GM23338 (cell line): ENCODE measurements around the gene GLDC. TPM values are rescaled to one million over a fixed set of nuclear protein-coding genes. Genes with fewer than 3 reads are reported as not detected.

Experiments used
- ATAC-seq: fragments of 200-7000 bp; cut with Tn5 transposase; 3 replicates; pipeline ENCODE4 v1.9.1; 2020
- DNase-seq: peaks from one replicate; pipeline ENCODE4 v3.0.0-alpha.2; 2015; ENCODE audit warnings: low spot score
- H2AFZ ChIP-seq: fragments of 200-600 bp; sonication (generic); 2 replicates; pipeline ENCODE4 v1.8.0; 2016; ENCODE audit warnings: antibody characterized with exemption, mild to moderate bottlenecking, moderate library complexity
- H3F3A ChIP-seq: fragments of 200-600 bp; sonication (generic); replicated peaks from 2 replicates; pipeline ENCODE4 v1.8.0; 2017; ENCODE audit warnings: antibody characterized with exemption, mixed run types, low read depth
- H3K27ac ChIP-seq: fragments of 200-600 bp; sonication (generic); 2 replicates; pipeline ENCODE4 v1.6.1; 2016; ENCODE audit warnings: low read depth
- H3K27me3 ChIP-seq: fragments of 200-600 bp; sonication (generic); 2 replicates; pipeline ENCODE4 v1.8.0; 2016; ENCODE audit warnings: mild to moderate bottlenecking, mixed run types, moderate library complexity; ENCODE audit not compliant: insufficient read depth
- H3K36me3 ChIP-seq: fragments of 200-600 bp; sonication (generic); 2 replicates; pipeline ENCODE4 v1.8.0; 2016; ENCODE audit warnings: mild to moderate bottlenecking; ENCODE audit not compliant: insufficient read depth
- H3K4me1 ChIP-seq: fragments of 200-600 bp; sonication (generic); 2 replicates; pipeline ENCODE4 v1.8.0; 2016; ENCODE audit warnings: mild to moderate bottlenecking, moderate library complexity; ENCODE audit not compliant: insufficient read depth
- H3K4me2 ChIP-seq: fragments of 200-600 bp; sonication (generic); 2 replicates; pipeline ENCODE4 v1.7.1; 2017; ENCODE audit warnings: mixed run types
- H3K4me3 ChIP-seq: fragments of 200-600 bp; sonication (generic); 2 replicates; pipeline ENCODE4 v1.6.1; 2016; ENCODE audit warnings: mixed run types
- H3K79me2 ChIP-seq: fragments of 200-600 bp; sonication (generic); replicated peaks from 2 replicates; pipeline ENCODE4 v1.8.0; 2017; ENCODE audit warnings: mild to moderate bottlenecking; ENCODE audit not compliant: insufficient read depth
- H3K9me2 ChIP-seq: fragments of 200-600 bp; sonication (generic); 2 replicates; pipeline ENCODE4 v1.8.0; 2017; ENCODE audit not compliant: insufficient read depth
- H4K20me1 ChIP-seq: fragments of 200-600 bp; sonication (generic); replicated peaks from 2 replicates; pipeline ENCODE4 v1.8.0; 2017; ENCODE audit warnings: mild to moderate bottlenecking; ENCODE audit not compliant: insufficient read depth
- H3K27ac Mint-ChIP-seq: 2 replicates; pipeline ENCODE4 v1.8.0; 2020; ENCODE audit warnings: inconsistent platforms, mild to moderate bottlenecking, moderate library complexity, mixed read lengths
- H3K27me3 Mint-ChIP-seq: 3 replicates; pipeline ENCODE4 v1.8.0; 2022; ENCODE audit warnings: low read depth, mild to moderate bottlenecking, moderate library complexity, mixed read lengths, inconsistent platforms; ENCODE audit not compliant: insufficient read depth, poor library complexity
- H3K36me3 Mint-ChIP-seq: 3 replicates; pipeline ENCODE4 v1.8.0; 2021; ENCODE audit warnings: low read depth, mild to moderate bottlenecking, inconsistent platforms, moderate library complexity, mixed read lengths
- H3K4me1 Mint-ChIP-seq: 3 replicates; pipeline ENCODE4 v1.8.0; 2020; ENCODE audit warnings: mild to moderate bottlenecking, inconsistent platforms, mixed read lengths
- H3K4me3 Mint-ChIP-seq: 3 replicates; pipeline ENCODE4 v1.8.0; 2021; ENCODE audit warnings: moderate library complexity, mild to moderate bottlenecking, inconsistent platforms, mixed read lengths
- H3K9me3 Mint-ChIP-seq: 3 replicates; pipeline ENCODE4 v1.8.0; 2020; ENCODE audit warnings: moderate library complexity, mild to moderate bottlenecking, inconsistent platforms, mixed read lengths
- CREB1 ChIP-seq: fragments of 250-450 bp; sonication (Bioruptor Pico); IDR thresholded peaks from 2 replicates; pipeline ENCODE4 v1.5.0; 2020; ENCODE audit warnings: low read depth, mild to moderate bottlenecking, moderate library complexity
- JUNB ChIP-seq: IDR thresholded peaks from one replicate; pipeline ENCODE4 v1.6.1; 2016; ENCODE audit warnings: antibody characterized with exemption; ENCODE audit not compliant: unreplicated experiment
- POLR2AphosphoS5 ChIP-seq: IDR thresholded peaks from 2 replicates; pipeline ENCODE4 v1.6.1; 2016; ENCODE audit warnings: antibody characterized with exemption, low read depth
- STAT1 ChIP-seq: IDR thresholded peaks from one replicate; pipeline ENCODE4 v1.6.1; 2016; ENCODE audit warnings: antibody characterized with exemption; ENCODE audit not compliant: unreplicated experiment
- ZNF331 ChIP-seq: fragments of 250-450 bp; sonication (Bioruptor Pico); IDR thresholded peaks from 2 replicates; pipeline ENCODE4 v1.5.0; 2020; ENCODE audit warnings: low read depth, mild to moderate bottlenecking, moderate library complexity
- polyA plus RNA-seq: library from polyadenylated mRNA; unstranded; fragments of >200 nt; fragmentation: Nextera tagmentation; extraction: Ambion mirVana; gene quantifications from 2 replicates; pipeline ENCODE4 v1.2.1, GENCODE V29; 2016
- total RNA-seq: library from RNA; depleted of rRNA; stranded (reverse); fragments of >200 nt; shearing (Covaris generic); gene quantifications from 2 replicates; pipeline ENCODE4 v1.2.3, GENCODE V29; 2014
- TF ChIP-seq, protein P1 (sequence below): IDR thresholded peaks from 2 replicates; pipeline ENCODE4 v1.6.1; 2016; ENCODE audit warnings: antibody characterized with exemption
- TF ChIP-seq, protein P2 (sequence below): IDR thresholded peaks from one replicate; pipeline ENCODE4 v1.6.1; 2018; ENCODE audit warnings: antibody characterized with exemption; ENCODE audit not compliant: unreplicated experiment
- TF ChIP-seq, protein P3 (sequence below): fragments of 250-450 bp; sonication (Bioruptor Pico); IDR thresholded peaks from 2 replicates; pipeline ENCODE4 v1.5.0; 2020; ENCODE audit warnings: mild to moderate bottlenecking, moderate library complexity
- TF ChIP-seq, protein P4 (sequence below), 2 experiments: fragments of 200-600 bp in 1 of 2; sonication (generic) in 1 of 2; conservative IDR thresholded peaks; 2 replicates each; pipeline versions ENCODE4 v1.5.1 to v1.6.1; 2016 to 2017; ENCODE audit warnings: antibody characterized with exemption in 2 of 2, low read depth in 2 of 2, mild to moderate bottlenecking in 2 of 2, moderate library complexity in 1 of 2

Gene GLDC
- total and polyA plus RNA-seq, 2 experiments from 2014 or later, result 63.5 to 139 TPM

DNA sequence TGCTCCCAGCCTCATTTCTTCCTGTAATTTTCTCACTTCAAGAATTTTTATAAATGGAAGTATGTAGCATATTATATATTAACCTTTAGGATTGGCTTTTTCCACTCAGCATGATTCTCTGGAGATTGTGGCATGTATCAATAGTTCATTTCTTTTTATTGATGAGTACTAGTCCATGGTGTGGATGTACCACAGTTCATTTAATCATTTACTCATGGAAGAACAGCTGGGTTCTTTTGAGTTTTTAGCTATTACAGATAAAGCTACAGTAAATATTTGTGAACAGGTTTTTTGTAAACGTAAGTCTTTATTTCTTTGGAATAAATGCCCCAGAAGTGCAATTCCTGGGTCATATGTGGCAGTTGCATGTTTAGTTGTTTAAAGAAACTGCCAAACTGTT is 156.4 kb downstream of the GLDC start:
- Histone ChIP-seq H4K20me1 (no peaks in the 10 kb centered on the region; the same call in none of the 2 replicates), H3K4me1 (0 out of 2 replicates have a peak, but pooled peaks cover 7% of the 10 kb centered on the region), H3K4me3 (no peak overlapping the region), H3K36me3 (0 out of 2 replicates have a peak, but pooled peaks cover 6% of the 10 kb centered on the region), H3K4me2 (no peak overlapping the region), H3K9me2 (no peaks in the 10 kb centered on the region), H3K79me2 (peaks cover 16% of the 10 kb centered on the region), H3F3A (no peaks in the 10 kb centered on the region), H2AFZ (no peak overlapping the region), H3K27me3 (no peaks in the 10 kb centered on the region), H3K27ac (no peak overlapping the region)
- TF ChIP-seq ZNF331, result no peak
- DNase-seq (no peak), ATAC-seq (no peak)
- Mint-ChIP-seq H3K27ac (no peak overlapping the region), H3K4me1 (no peaks in the 10 kb centered on the region), H3K36me3 (peaks cover 23% of the 10 kb centered on the region), H3K27me3 (peaks cover 5% of the 10 kb centered on the region), H3K4me3 (no peak overlapping the region), H3K9me3 (no peaks in the 10 kb centered on the region)

DNA sequence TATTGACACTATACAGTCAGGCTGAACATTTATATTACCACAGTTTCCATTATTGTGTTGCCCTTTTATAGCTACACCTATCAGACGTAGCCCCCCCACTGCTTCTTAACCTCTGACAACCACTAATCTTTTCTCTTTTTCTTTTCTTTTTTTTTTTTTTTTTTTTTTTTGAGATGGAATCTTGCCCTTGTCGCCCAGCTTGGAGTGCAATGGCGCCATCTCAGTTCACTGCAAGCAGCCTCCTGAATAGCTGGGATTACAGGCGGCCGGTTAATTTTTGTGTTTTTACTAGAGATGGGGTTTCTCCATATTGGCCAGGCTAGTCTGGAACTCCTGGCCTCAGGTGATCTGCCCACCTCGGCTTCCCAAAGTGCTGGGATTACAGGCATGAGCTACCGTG is 157.1 kb downstream of the GLDC start:
- H3K27me3 Mint-ChIP-seq, result peaks cover 5% of the 10 kb centered on the region
- no peak overlapping the region for H3K27ac Mint-ChIP-seq

More for the DNA sequence above, 157.1 kb downstream of the GLDC start:
- H3K27ac ChIP-seq, result no peak overlapping the region
- TF ChIP-seq, protein P1, sequence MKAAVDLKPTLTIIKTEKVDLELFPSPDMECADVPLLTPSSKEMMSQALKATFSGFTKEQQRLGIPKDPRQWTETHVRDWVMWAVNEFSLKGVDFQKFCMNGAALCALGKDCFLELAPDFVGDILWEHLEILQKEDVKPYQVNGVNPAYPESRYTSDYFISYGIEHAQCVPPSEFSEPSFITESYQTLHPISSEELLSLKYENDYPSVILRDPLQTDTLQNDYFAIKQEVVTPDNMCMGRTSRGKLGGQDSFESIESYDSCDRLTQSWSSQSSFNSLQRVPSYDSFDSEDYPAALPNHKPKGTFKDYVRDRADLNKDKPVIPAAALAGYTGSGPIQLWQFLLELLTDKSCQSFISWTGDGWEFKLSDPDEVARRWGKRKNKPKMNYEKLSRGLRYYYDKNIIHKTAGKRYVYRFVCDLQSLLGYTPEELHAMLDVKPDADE, result no peak
- no peak for TF ChIP-seq JUNB
- TF ChIP-seq, protein P2, sequence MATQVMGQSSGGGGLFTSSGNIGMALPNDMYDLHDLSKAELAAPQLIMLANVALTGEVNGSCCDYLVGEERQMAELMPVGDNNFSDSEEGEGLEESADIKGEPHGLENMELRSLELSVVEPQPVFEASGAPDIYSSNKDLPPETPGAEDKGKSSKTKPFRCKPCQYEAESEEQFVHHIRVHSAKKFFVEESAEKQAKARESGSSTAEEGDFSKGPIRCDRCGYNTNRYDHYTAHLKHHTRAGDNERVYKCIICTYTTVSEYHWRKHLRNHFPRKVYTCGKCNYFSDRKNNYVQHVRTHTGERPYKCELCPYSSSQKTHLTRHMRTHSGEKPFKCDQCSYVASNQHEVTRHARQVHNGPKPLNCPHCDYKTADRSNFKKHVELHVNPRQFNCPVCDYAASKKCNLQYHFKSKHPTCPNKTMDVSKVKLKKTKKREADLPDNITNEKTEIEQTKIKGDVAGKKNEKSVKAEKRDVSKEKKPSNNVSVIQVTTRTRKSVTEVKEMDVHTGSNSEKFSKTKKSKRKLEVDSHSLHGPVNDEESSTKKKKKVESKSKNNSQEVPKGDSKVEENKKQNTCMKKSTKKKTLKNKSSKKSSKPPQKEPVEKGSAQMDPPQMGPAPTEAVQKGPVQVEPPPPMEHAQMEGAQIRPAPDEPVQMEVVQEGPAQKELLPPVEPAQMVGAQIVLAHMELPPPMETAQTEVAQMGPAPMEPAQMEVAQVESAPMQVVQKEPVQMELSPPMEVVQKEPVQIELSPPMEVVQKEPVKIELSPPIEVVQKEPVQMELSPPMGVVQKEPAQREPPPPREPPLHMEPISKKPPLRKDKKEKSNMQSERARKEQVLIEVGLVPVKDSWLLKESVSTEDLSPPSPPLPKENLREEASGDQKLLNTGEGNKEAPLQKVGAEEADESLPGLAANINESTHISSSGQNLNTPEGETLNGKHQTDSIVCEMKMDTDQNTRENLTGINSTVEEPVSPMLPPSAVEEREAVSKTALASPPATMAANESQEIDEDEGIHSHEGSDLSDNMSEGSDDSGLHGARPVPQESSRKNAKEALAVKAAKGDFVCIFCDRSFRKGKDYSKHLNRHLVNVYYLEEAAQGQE, result no peak
- TF ChIP-seq, protein P3, sequence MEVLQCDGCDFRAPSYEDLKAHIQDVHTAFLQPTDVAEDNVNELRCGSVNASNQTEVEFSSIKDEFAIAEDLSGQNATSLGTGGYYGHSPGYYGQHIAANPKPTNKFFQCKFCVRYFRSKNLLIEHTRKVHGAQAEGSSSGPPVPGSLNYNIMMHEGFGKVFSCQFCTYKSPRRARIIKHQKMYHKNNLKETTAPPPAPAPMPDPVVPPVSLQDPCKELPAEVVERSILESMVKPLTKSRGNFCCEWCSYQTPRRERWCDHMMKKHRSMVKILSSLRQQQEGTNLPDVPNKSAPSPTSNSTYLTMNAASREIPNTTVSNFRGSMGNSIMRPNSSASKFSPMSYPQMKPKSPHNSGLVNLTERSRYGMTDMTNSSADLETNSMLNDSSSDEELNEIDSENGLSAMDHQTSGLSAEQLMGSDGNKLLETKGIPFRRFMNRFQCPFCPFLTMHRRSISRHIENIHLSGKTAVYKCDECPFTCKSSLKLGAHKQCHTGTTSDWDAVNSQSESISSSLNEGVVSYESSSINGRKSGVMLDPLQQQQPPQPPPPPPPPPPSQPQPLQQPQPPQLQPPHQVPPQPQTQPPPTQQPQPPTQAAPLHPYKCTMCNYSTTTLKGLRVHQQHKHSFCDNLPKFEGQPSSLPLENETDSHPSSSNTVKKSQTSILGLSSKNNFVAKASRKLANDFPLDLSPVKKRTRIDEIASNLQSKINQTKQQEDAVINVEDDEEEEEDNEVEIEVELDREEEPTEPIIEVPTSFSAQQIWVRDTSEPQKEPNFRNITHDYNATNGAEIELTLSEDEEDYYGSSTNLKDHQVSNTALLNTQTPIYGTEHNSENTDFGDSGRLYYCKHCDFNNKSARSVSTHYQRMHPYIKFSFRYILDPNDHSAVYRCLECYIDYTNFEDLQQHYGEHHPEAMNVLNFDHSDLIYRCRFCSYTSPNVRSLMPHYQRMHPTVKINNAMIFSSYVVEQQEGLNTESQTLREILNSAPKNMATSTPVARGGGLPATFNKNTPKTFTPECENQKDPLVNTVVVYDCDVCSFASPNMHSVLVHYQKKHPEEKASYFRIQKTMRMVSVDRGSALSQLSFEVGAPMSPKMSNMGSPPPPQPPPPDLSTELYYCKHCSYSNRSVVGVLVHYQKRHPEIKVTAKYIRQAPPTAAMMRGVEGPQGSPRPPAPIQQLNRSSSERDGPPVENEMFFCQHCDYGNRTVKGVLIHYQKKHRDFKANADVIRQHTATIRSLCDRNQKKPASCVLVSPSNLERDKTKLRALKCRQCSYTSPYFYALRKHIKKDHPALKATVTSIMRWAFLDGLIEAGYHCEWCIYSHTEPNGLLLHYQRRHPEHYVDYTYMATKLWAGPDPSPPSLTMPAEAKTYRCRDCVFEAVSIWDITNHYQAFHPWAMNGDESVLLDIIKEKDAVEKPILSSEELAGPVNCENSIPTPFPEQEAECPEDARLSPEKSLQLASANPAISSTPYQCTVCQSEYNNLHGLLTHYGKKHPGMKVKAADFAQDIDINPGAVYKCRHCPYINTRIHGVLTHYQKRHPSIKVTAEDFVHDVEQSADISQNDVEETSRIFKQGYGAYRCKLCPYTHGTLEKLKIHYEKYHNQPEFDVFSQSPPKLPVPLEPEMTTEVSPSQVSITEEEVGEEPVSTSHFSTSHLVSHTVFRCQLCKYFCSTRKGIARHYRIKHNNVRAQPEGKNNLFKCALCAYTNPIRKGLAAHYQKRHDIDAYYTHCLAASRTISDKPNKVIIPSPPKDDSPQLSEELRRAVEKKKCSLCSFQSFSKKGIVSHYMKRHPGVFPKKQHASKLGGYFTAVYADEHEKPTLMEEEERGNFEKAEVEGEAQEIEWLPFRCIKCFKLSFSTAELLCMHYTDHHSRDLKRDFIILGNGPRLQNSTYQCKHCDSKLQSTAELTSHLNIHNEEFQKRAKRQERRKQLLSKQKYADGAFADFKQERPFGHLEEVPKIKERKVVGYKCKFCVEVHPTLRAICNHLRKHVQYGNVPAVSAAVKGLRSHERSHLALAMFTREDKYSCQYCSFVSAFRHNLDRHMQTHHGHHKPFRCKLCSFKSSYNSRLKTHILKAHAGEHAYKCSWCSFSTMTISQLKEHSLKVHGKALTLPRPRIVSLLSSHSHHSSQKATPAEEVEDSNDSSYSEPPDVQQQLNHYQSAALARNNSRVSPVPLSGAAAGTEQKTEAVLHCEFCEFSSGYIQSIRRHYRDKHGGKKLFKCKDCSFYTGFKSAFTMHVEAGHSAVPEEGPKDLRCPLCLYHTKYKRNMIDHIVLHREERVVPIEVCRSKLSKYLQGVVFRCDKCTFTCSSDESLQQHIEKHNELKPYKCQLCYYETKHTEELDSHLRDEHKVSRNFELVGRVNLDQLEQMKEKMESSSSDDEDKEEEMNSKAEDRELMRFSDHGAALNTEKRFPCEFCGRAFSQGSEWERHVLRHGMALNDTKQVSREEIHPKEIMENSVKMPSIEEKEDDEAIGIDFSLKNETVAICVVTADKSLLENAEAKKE, result no peak
- no peak for TF ChIP-seq ZNF331
- no peak for TF ChIP-seq CREB1
- TF ChIP-seq STAT1, result no peak
- no peak for TF ChIP-seq POLR2AphosphoS5
- TF ChIP-seq, protein P4, sequence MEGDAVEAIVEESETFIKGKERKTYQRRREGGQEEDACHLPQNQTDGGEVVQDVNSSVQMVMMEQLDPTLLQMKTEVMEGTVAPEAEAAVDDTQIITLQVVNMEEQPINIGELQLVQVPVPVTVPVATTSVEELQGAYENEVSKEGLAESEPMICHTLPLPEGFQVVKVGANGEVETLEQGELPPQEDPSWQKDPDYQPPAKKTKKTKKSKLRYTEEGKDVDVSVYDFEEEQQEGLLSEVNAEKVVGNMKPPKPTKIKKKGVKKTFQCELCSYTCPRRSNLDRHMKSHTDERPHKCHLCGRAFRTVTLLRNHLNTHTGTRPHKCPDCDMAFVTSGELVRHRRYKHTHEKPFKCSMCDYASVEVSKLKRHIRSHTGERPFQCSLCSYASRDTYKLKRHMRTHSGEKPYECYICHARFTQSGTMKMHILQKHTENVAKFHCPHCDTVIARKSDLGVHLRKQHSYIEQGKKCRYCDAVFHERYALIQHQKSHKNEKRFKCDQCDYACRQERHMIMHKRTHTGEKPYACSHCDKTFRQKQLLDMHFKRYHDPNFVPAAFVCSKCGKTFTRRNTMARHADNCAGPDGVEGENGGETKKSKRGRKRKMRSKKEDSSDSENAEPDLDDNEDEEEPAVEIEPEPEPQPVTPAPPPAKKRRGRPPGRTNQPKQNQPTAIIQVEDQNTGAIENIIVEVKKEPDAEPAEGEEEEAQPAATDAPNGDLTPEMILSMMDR (conservative IDR thresholded peaks at IDR 0.05; ENCODE audit: low read depth in 2 of 2), result peak; percentile 36 to 51
- no peaks in the 10 kb centered on the region; the same call in none of the 2 replicates for H4K20me1 ChIP-seq
- H3K79me2 ChIP-seq, result peaks cover 16% of the 10 kb centered on the region
- H3K4me3 ChIP-seq, result no peak overlapping the region
- H3K4me3 Mint-ChIP-seq, result no peak overlapping the region
- 0 out of 2 replicates have a peak, but pooled peaks cover 7% of the 10 kb centered on the region for H3K4me1 ChIP-seq
- H2AFZ ChIP-seq, result no peak overlapping the region
- H3K27me3 ChIP-seq, result no peaks in the 10 kb centered on the region
- H3K36me3 ChIP-seq, result 0 out of 2 replicates have a peak, but pooled peaks cover 6% of the 10 kb centered on the region
- DNase-seq (peak; percentile 65), ATAC-seq (peak; percentile 75)
- no peaks in the 10 kb centered on the region for H3K9me2 ChIP-seq
- H3F3A ChIP-seq, result no peaks in the 10 kb centered on the region
- no peak overlapping the region for H3K4me2 ChIP-seq
- peaks cover 29% of the 10 kb centered on the region for H3K36me3 Mint-ChIP-seq
- H3K4me1 Mint-ChIP-seq, result no peaks in the 10 kb centered on the region
- no peaks in the 10 kb centered on the region for H3K9me3 Mint-ChIP-seq
